PC-3 (cell line): ENCODE data around the gene PNMA8A. TPM values are rescaled to one million over a fixed set of nuclear protein-coding genes. Genes with fewer than 3 reads are reported as not detected.

ENCODE experiments used
- ATAC-seq: fragments of 200-7000 bp; cut with Tn5 transposase; 2 replicates; pipeline ENCODE4 v1.9.1; 2020; ENCODE audit warnings: mild to moderate bottlenecking, moderate library complexity
- BruUV-seq: library from RNA; stranded (reverse); fragments of 400-500 nt; replicated peaks from 2 replicates; lab custom pipeline; 2021; lab: Mats Ljungman, UMichigan
- CTCF ChIA-PET: fragments of 300-600 bp; sonication (Branson Sonifier 250); formaldehyde crosslinking; loops from one replicate; lab custom pipeline; 2022; ENCODE audit warnings: antibody characterized with exemption; lab: Charles Lee
- POLR2A ChIA-PET: fragments of 300-600 bp; sonication (Branson Sonifier 250); formaldehyde crosslinking; loops from one replicate; lab custom pipeline; 2022; ENCODE audit warnings: antibody characterized with exemption; ENCODE audit not compliant: unreplicated experiment; lab: Charles Lee
- DNase-seq: peaks from one replicate; pipeline ENCODE4 v3.0.0-alpha.2; 2015
- H2AFZ ChIP-seq: fragments of 300-600 bp; sonication (generic); 2 replicates; pipeline ENCODE4 v1.6.0; 2016; ENCODE audit warnings: antibody characterized with exemption, low read length
- H3F3A ChIP-seq: fragments of 300-600 bp; sonication (generic); one replicate; pipeline ENCODE4 v1.6.0; 2017; ENCODE audit warnings: antibody characterized with exemption, low read length, control low read depth, mild to moderate bottlenecking; ENCODE audit not compliant: unreplicated experiment
- H3K27ac ChIP-seq: fragments of 300-600 bp; sonication (generic); 2 replicates; pipeline ENCODE4 v1.5.1; 2016; ENCODE audit warnings: mild to moderate bottlenecking, low read length
- H3K27me3 ChIP-seq: fragments of 300-600 bp; sonication (generic); 2 replicates; pipeline ENCODE4 v1.6.1; 2016; ENCODE audit warnings: low read length, mixed read lengths
- H3K36me3 ChIP-seq: fragments of 300-600 bp; sonication (generic); 2 replicates; pipeline ENCODE4 v1.6.1; 2016; ENCODE audit warnings: low read depth, mixed run types, low read length, mixed read lengths
- H3K4me1 ChIP-seq: fragments of 300-600 bp; sonication (generic); 2 replicates; pipeline ENCODE4 v1.5.1; 2016; ENCODE audit warnings: low read length; ENCODE audit not compliant: insufficient read depth
- H3K4me2 ChIP-seq: fragments of 300-600 bp; sonication (generic); 2 replicates; pipeline ENCODE4 v1.6.0; 2016; ENCODE audit warnings: low read length
- H3K4me3 ChIP-seq: fragments of 300-600 bp; sonication (generic); 2 replicates; pipeline ENCODE4 v1.5.1; 2016; ENCODE audit warnings: mild to moderate bottlenecking, low read length, mixed read lengths
- H3K79me2 ChIP-seq: fragments of 300-600 bp; sonication (generic); 2 replicates; pipeline ENCODE4 v1.6.1; 2017; ENCODE audit warnings: low read length, mixed read lengths
- H3K9ac ChIP-seq: fragments of 300-600 bp; sonication (generic); 2 replicates; pipeline ENCODE4 v1.6.0; 2016; ENCODE audit warnings: mild to moderate bottlenecking, low read length
- H3K9me2 ChIP-seq: fragments of 300-600 bp; sonication (generic); replicated peaks from 2 replicates; pipeline ENCODE4 v1.6.1; 2016; ENCODE audit warnings: mixed run types, low read length, mixed read lengths
- H3K9me3 ChIP-seq: fragments of 300-600 bp; sonication (generic); 2 replicates; pipeline ENCODE4 v1.6.1; 2016; ENCODE audit warnings: low read length, mixed read lengths
- H4K20me1 ChIP-seq: fragments of 300-600 bp; sonication (generic); 2 replicates; pipeline ENCODE4 v1.6.1; 2016; ENCODE audit warnings: low read length, mixed read lengths
- CTCF ChIP-seq: fragments of 300-600 bp; sonication (generic); conservative IDR thresholded peaks from 2 replicates; pipeline ENCODE4 v1.5.1; 2017; ENCODE audit warnings: antibody characterized with exemption, low read depth, mild to moderate bottlenecking, low read length
- EZH2 ChIP-seq: fragments of 300-600 bp; sonication (generic); IDR thresholded peaks from one replicate; pipeline ENCODE4 v1.6.1; 2017; ENCODE audit warnings: antibody characterized with exemption, mild to moderate bottlenecking, low read length; ENCODE audit not compliant: unreplicated experiment
- EZH2phosphoT487 ChIP-seq: fragments of 300-600 bp; sonication (generic); IDR thresholded peaks from 2 replicates; pipeline ENCODE4 v1.6.1; 2018; ENCODE audit warnings: mild to moderate bottlenecking, antibody characterized with exemption, low read length, borderline replicate concordance
- intact Hi-C: fragments of 100-400 bp; cut with micrococcal nuclease; formaldehyde crosslinking; loops from 2 replicates; pipeline ENCODE4 v1.9.0; 2023
- total RNA-seq: library from RNA; depleted of rRNA; stranded (reverse); fragments of >200 nt; gene quantifications from 2 replicates; pipeline ENCODE4 v1.2.3, GENCODE V29; 2014

The PNMA8A gene
- total RNA-seq, 1 experiment from 2014 or later: not detected

GRCh38 chr19:46482631-46483030, 11.3 kb upstream of the PNMA8A start:
- no peaks in the 10 kb centered on the region; the same call in 1 of the 2 replicates for H3K4me1 ChIP-seq
- H3K9ac ChIP-seq: no peak overlapping the region
- H3K9me3 ChIP-seq: no peaks in the 10 kb centered on the region
- H3K9me2 ChIP-seq: no peaks in the 10 kb centered on the region
- BruUV-seq: no TSS peak
- H3K4me2 ChIP-seq: no peak overlapping the region
- no peaks in the 10 kb centered on the region for H3F3A ChIP-seq
- no peak overlapping the region for H2AFZ ChIP-seq
- DNase-seq (no peak), ATAC-seq (no peak)
- no peaks in the 10 kb centered on the region for H3K79me2 ChIP-seq
- POLR2A ChIA-PET: no interaction called here
- no peaks in the 10 kb centered on the region for H3K36me3 ChIP-seq
- no peaks in the 10 kb centered on the region for H4K20me1 ChIP-seq
- intact Hi-C loops: no loop called here
- CTCF ChIA-PET: no interaction called here
- H3K27ac ChIP-seq: no peak overlapping the region
- no peaks in the 10 kb centered on the region for H3K27me3 ChIP-seq
- TF ChIP-seq CTCF (no peak), EZH2 (no peak), EZH2phosphoT487 (no peak)
- H3K4me3 ChIP-seq: no peak overlapping the region

DNA sequence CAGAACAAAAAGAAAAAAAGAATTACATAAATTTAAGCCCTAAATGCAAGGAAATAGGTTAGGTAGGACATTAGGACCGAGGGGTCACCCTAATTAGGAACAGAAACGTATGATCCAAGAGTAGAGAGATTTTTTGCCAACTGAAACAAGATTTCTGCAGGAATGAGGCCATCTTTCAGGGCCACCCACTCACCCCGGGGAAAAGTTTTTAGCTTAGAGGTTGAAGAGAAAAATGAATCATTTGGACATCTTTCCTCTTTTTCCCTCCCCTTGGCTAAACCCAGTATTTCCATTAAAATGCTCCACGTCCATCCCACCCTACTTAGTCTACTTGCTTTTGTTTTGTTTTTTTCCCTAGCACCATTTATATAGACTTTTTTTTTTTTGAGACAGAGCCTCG, 10.6 kb upstream of the PNMA8A start:
- no peaks in the 10 kb centered on the region for H3F3A ChIP-seq
- no peak for ATAC-seq
- no peak for DNase-seq
- no peaks in the 10 kb centered on the region for H3K79me2 ChIP-seq
- H3K4me1 ChIP-seq: no peaks in the 10 kb centered on the region
- intact Hi-C loops: no loop called here
- no TSS peak for BruUV-seq
- H3K9me3 ChIP-seq: no peaks in the 10 kb centered on the region
- ChIA-PET POLR2A (no interaction called here), CTCF (no interaction called here)
- H3K9ac ChIP-seq: no peak overlapping the region
- H3K9me2 ChIP-seq: no peaks in the 10 kb centered on the region
- no peak overlapping the region for H3K4me3 ChIP-seq
- no peaks in the 10 kb centered on the region for H3K36me3 ChIP-seq
- no peak overlapping the region for H3K27ac ChIP-seq
- no peaks in the 10 kb centered on the region for H3K27me3 ChIP-seq
- H4K20me1 ChIP-seq: no peaks in the 10 kb centered on the region
- no peak for TF ChIP-seq CTCF
- no peak overlapping the region for H2AFZ ChIP-seq
- no peak overlapping the region for H3K4me2 ChIP-seq

- TF ChIP-seq EZH2: no peak
- no peak for TF ChIP-seq EZH2phosphoT487
- TF ChIP-seq CTCF: no peak
- Histone ChIP-seq H3K4me2 (no peak overlapping the region), H3K4me1 (no peaks in the 10 kb centered on the region), H3K36me3 (no peaks in the 10 kb centered on the region), H4K20me1 (no peaks in the 10 kb centered on the region), H3K27ac (no peak overlapping the region), H2AFZ (no peak overlapping the region), H3K4me3 (no peak overlapping the region), H3K27me3 (no peaks in the 10 kb centered on the region), H3K9me3 (no peaks in the 10 kb centered on the region), H3F3A (no peaks in the 10 kb centered on the region), H3K9me2 (no peaks in the 10 kb centered on the region), H3K79me2 (no peaks in the 10 kb centered on the region), H3K9ac (no peak overlapping the region)
- no TSS peak for BruUV-seq
- ChIA-PET POLR2A (no interaction called here), CTCF (no interaction called here)
- DNase-seq: no peak
- no peak for ATAC-seq
- intact Hi-C loops: no loop called here
Observed at GRCh38 chr19:46481223-46481848, 10.0 kb upstream of the PNMA8A start.
